C4-2B (cell line): Measurements from ENCODE around the gene ACSS3.

ENCODE experiments used
- ZFX ChIP-seq: fragments of 450-650 bp; IDR thresholded peaks from 2 replicates; pipeline ENCODE4 v1.6.1; 2017
- TF ChIP-seq, protein P1 (sequence below): fragments of 450-650 bp; conservative IDR thresholded peaks from 2 replicates; pipeline ENCODE4 v1.5.1; 2017; ENCODE audit warnings: mild to moderate bottlenecking

DNA sequence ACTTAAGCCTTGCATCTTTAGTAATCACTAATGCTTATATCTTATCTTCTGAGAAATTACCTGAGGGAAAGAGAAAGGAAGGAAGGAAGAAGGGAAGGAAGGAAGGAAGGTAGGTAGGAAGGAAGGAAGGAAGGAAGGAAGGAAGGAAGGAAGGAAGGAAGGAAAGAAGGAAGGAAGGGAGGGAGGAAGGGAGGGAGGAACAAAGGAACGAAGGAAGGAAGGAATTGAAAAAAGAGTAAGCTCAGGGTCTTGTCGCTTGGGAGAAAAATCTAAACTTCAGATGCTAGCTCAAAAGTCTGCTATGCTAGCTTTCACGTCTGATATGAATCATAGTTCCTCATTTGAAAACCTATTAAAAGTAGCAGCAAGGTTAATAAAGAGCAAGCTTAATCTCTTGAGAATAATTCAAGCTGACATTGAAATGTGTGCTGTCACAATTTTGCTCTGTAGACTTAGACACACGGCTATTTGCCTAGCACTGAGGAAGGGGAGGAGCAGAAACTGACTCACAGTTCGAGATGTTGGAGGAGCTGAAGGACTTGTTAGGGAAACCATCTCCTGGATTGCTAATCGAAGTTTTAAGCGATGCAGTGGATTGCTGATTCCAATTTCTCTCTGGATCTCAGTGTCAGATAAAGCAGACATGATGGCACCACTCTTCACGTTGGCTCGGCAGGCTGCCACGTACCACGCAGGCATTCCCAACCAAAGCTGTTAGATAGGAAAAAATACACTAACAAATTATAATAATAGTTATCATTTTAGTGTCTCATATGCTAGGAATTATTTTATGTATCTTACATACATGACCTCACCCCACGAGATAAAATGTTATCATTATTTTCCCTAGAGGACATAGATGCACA is 216.7 kb downstream of the ACSS3 start:
- TF ChIP-seq, protein P1, sequence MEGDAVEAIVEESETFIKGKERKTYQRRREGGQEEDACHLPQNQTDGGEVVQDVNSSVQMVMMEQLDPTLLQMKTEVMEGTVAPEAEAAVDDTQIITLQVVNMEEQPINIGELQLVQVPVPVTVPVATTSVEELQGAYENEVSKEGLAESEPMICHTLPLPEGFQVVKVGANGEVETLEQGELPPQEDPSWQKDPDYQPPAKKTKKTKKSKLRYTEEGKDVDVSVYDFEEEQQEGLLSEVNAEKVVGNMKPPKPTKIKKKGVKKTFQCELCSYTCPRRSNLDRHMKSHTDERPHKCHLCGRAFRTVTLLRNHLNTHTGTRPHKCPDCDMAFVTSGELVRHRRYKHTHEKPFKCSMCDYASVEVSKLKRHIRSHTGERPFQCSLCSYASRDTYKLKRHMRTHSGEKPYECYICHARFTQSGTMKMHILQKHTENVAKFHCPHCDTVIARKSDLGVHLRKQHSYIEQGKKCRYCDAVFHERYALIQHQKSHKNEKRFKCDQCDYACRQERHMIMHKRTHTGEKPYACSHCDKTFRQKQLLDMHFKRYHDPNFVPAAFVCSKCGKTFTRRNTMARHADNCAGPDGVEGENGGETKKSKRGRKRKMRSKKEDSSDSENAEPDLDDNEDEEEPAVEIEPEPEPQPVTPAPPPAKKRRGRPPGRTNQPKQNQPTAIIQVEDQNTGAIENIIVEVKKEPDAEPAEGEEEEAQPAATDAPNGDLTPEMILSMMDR: no peak
- TF ChIP-seq ZFX: no peak
